Smooth muscle cell of the pulmonary artery (primary cell): ENCODE measurements around the gene CDYL2. TPM values are rescaled to one million over a fixed set of nuclear protein-coding genes. Genes with fewer than 3 reads are reported as not detected.

ENCODE experiments used
- total RNA-seq: library from RNA; depleted of rRNA; stranded (reverse); fragments of >200 nt; gene quantifications from 2 replicates; pipeline ENCODE4 v1.2.3, GENCODE V29; 2014

The CDYL2 gene
- total RNA-seq = 6.5 and 11.8 TPM in 2 replicates

DNA sequence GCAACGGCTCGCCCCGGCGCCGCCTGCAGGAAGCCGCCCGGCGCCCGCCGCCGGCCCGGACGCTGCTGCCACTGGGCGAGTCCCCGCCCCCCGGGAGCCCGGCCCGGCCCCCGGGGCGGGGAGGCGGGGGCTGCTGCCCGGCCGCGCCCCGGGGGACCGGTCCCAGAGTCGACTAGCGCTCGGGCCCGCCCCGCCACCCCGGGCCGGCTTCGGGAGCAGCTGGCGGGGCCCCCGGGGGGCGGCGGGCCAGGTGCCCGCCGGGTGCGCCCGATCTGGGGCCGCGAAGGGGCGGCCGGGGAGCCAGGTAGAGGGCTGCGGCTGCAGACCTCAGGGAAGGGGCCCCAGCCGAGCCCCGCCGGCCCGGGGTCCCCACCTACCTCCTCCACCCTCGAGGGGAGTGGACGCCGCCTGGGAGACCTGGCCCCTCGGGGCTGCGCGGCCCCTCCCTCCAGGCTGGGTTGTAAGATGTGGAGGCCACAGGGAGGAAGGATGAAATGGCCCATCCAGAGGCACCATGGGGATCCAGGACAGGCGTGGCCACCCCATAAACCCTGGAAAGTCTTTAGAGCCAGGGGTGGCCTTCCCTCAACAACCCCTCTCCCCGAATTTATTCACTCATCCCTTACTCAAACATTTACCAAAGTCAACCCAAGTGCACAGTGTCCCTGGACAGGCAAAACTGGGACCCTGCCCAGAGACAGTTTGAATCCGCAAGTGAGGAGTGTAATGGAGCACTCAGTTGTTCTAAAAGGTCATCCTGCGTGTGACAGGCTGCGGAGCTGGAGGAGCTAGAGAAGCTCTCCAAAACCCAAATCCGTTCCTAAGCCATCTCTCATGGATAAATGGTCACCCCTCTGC is at the start of gene CDYL2:
CDYL2 (minus strand) TSS at position 73 of the 858 bp plus-strand sequence. CDS start 425 bp downstream, outside the sequence.

Other genes starting within 250 kb of the CDYL2 start
- 29.6 and 30.7 TPM in 2 replicates for gene CMC2, start 202.3 kb upstream of the CDYL2 start, total RNA-seq
- 14.8 and 24.9 TPM in 2 replicates for gene CENPN, start 202.6 kb upstream of the CDYL2 start, total RNA-seq
- gene ATMIN, start 231.2 kb upstream of the CDYL2 start, total RNA-seq = 50.5 and 53.3 TPM in 2 replicates